Measurements from ENCODE around the gene RUBCN. TPM values are rescaled to one million over a fixed set of nuclear protein-coding genes. Genes with fewer than 3 reads are reported as not detected.
"Not testable (repeated sequence)": the region's sequence is repeated elsewhere in the genome, so short reads cannot be mapped to it uniquely, and the experiment has no call there.

RUBCN gene
- total RNA-seq, 4 donors from 2014 or later = 15.6 to 33.1 (median 21.6) TPM

- no peak for DNase-seq
- in situ Hi-C loops (cut with MboI; ENCODE audit: low sequenced_read_pairs in 4 of 4) = loop anchor here in 2 of 4 donors (25.0 kb wide), 1 partner anchor 88 kb away; no protein-coding TSS in a partner anchor
- TF ChIP-seq CTCF (IDR thresholded peaks at IDR 0.05 in 4 of 5, conservative IDR thresholded peaks at IDR 0.05 in 1 of 5) (no peak), POLR2A (IDR thresholded peaks at IDR 0.05) (no peak)
- H3K36me3 ChIP-seq = peaks cover 0 to 70% of the 10 kb centered on the region in 2 donors
- no peak for ATAC-seq
- no peaks in the 10 kb centered on the region for H3K4me1 ChIP-seq
- no peak overlapping the region for H3K4me3 ChIP-seq
- H3K27me3 ChIP-seq = no peaks in the 10 kb centered on the region
- intact Hi-C loops (cut with DNase I; ENCODE audit: low total_unique reads) = no loop called here
- no peaks in the 10 kb centered on the region for H3K9me3 ChIP-seq
- no peak overlapping the region for H3K27ac ChIP-seq
These were observed 61.8 kb downstream of the RUBCN start for GRCh38 chr3:197674741-197675562.

- Histone ChIP-seq H3K27me3 (no peaks in the 10 kb centered on the region), H3K9me3 (no peaks in the 10 kb centered on the region), H3K27ac (no peak overlapping the region), H3K36me3 (peaks cover 0 to 62% of the 10 kb centered on the region in 2 donors), H3K4me1 (no peaks in the 10 kb centered on the region), H3K4me3 (no peak overlapping the region)
- in situ Hi-C loops (cut with MboI; ENCODE audit: low sequenced_read_pairs in 4 of 4) = no loop called here
- intact Hi-C loops (cut with DNase I; ENCODE audit: low total_unique reads) = no loop called here
- no peak for TF ChIP-seq POLR2A (IDR thresholded peaks at IDR 0.05)
- TF ChIP-seq CTCF (IDR thresholded peaks at IDR 0.05 in 4 of 5, conservative IDR thresholded peaks at IDR 0.05 in 1 of 5) = no peak
- ATAC-seq (no peak), DNase-seq (no peak)
These were observed 63.5 kb downstream of the RUBCN start for GRCh38 chr3:197673170-197673569.

GRCh38 chr3:197670361-197670760 is 66.3 kb downstream of the RUBCN start:
- Histone ChIP-seq H3K9me3 (no peaks in the 10 kb centered on the region), H3K4me1 (no peaks in the 10 kb centered on the region), H3K27me3 (no peaks in the 10 kb centered on the region), H3K4me3 (no peak overlapping the region), H3K36me3 (peaks cover 0 to 40% of the 10 kb centered on the region in 2 donors), H3K27ac (no peak overlapping the region)
- in situ Hi-C loops (cut with MboI; ENCODE audit: low sequenced_read_pairs in 4 of 4) = no loop called here
- DNase-seq (no peak), ATAC-seq (no peak)
- intact Hi-C loops (cut with DNase I; ENCODE audit: low total_unique reads) = no loop called here
- TF ChIP-seq CTCF (IDR thresholded peaks at IDR 0.05 in 4 of 5, conservative IDR thresholded peaks at IDR 0.05 in 1 of 5) (no peak), POLR2A (IDR thresholded peaks at IDR 0.05) (no peak)

- Histone ChIP-seq H3K9me3 (no peaks in the 10 kb centered on the region), H3K27me3 (no peaks in the 10 kb centered on the region), H3K4me1 (peaks cover 0 to 2% of the 10 kb centered on the region in 2 donors), H3K36me3 (peaks cover 0 to 16% of the 10 kb centered on the region in 2 donors), H3K4me3 (no peak overlapping the region), H3K27ac (no peak overlapping the region)
- ATAC-seq (no peak), DNase-seq (no peak)
- intact Hi-C loops (cut with DNase I; ENCODE audit: low total_unique reads) = no loop called here
- TF ChIP-seq POLR2A (IDR thresholded peaks at IDR 0.05) (no peak), CTCF (IDR thresholded peaks at IDR 0.05 in 4 of 5, conservative IDR thresholded peaks at IDR 0.05 in 1 of 5) (no peak)
- in situ Hi-C loops (cut with MboI; ENCODE audit: low sequenced_read_pairs in 4 of 4) = no loop called here
These were observed 68.7 kb downstream of the RUBCN start for GRCh38 chr3:197667968-197668367.

GRCh38 chr3:197667293-197667692 is 69.4 kb downstream of the RUBCN start:
- ATAC-seq; DNase-seq; H3K27me3 ChIP-seq; H3K4me1 ChIP-seq; intact Hi-C loops (cut with DNase I; ENCODE audit: low total_unique reads); H3K9me3 ChIP-seq; H3K4me3 ChIP-seq; H3K27ac ChIP-seq; in situ Hi-C loops (cut with MboI; ENCODE audit: low sequenced_read_pairs in 4 of 4): not testable (repeated sequence)
- H3K36me3 ChIP-seq = peaks cover 0 to 10% of the 10 kb centered on the region in 2 donors

- H3K36me3 ChIP-seq; ATAC-seq; H3K27me3 ChIP-seq; intact Hi-C loops (cut with DNase I; ENCODE audit: low total_unique reads); H3K27ac ChIP-seq; H3K4me1 ChIP-seq; H3K4me3 ChIP-seq; in situ Hi-C loops (cut with MboI; ENCODE audit: low sequenced_read_pairs in 4 of 4); H3K9me3 ChIP-seq; DNase-seq: not testable (repeated sequence)
These were observed 70.4 kb downstream of the RUBCN start for GRCh38 chr3:197666221-197666842.

GRCh38 chr3:197665549-197665948 is 71.2 kb downstream of the RUBCN start:
- H3K27ac ChIP-seq; intact Hi-C loops (cut with DNase I; ENCODE audit: low total_unique reads); H3K9me3 ChIP-seq; H3K27me3 ChIP-seq; H3K4me3 ChIP-seq; H3K36me3 ChIP-seq; in situ Hi-C loops (cut with MboI; ENCODE audit: low sequenced_read_pairs in 4 of 4); H3K4me1 ChIP-seq; DNase-seq: not testable (repeated sequence)
- peak in 1 of 2 donors; percentile 12 for ATAC-seq

All from gastrocnemius medialis (tissue), 4 donors.